Measurements from ENCODE around the gene PNKP. TPM values are rescaled to one million over a fixed set of nuclear protein-coding genes. Genes with fewer than 3 reads are reported as not detected.
A peak's percentile ranks its signal among the peaks of the same experiment; 100 is the strongest.

PNKP gene
- total RNA-seq, 1 experiment from 2014 or later: 141 TPM

GRCh38 chr19:49889687-49890348, 22.4 kb upstream of the PNKP start:
- Histone ChIP-seq H3K4me2 (ENCODE audit: low read length) (no peak overlapping the region), H3K4me3 (ENCODE audit: low read length) (no peak overlapping the region), H2AFZ (ENCODE audit: low read length) (no peak overlapping the region), H3F3A (ENCODE audit: low read length, unreplicated experiment) (peaks cover 3% of the 10 kb centered on the region), H4K20me1 (ENCODE audit: low read length) (no peaks in the 10 kb centered on the region), H3K27ac (ENCODE audit: low read length) (no peak overlapping the region), H3K9ac (ENCODE audit: low read length) (no peak overlapping the region), H3K79me2 (ENCODE audit: low read length) (no peaks in the 10 kb centered on the region), H3K9me2 (replicated peaks; ENCODE audit: low read length) (no peaks in the 10 kb centered on the region), H3K9me3 (ENCODE audit: low read length) (no peaks in the 10 kb centered on the region), H3K27me3 (ENCODE audit: low read length) (no peaks in the 10 kb centered on the region), H3K4me1 (ENCODE audit: insufficient read depth, low read length) (peaks cover 2% of the 10 kb centered on the region), H3K36me3 (ENCODE audit: low read depth, low read length) (no peaks in the 10 kb centered on the region)
- ATAC-seq (no peak), DNase-seq (no peak)
- CTCF ChIA-PET: no interaction called here
- TF ChIP-seq EZH2 (IDR thresholded peaks at IDR 0.05; ENCODE audit: low read length, unreplicated experiment) (no peak), EZH2phosphoT487 (IDR thresholded peaks at IDR 0.05; ENCODE audit: borderline replicate concordance, low read length) (no peak), CTCF (conservative IDR thresholded peaks at IDR 0.05; ENCODE audit: low read depth, low read length) (no peak)
- POLR2A ChIA-PET (ENCODE audit: unreplicated experiment): no interaction called here
- no TSS peak for BruUV-seq (replicated peaks)
- intact Hi-C loops (cut with micrococcal nuclease): no loop called here

- no peaks in the 10 kb centered on the region for H3K79me2 ChIP-seq (ENCODE audit: low read length)
- H3K9me2 ChIP-seq (replicated peaks; ENCODE audit: low read length): no peaks in the 10 kb centered on the region
- ChIA-PET POLR2A (ENCODE audit: unreplicated experiment) (no interaction called here), CTCF (no interaction called here)
- H3K4me1 ChIP-seq (ENCODE audit: insufficient read depth, low read length): peaks cover 9% of the 10 kb centered on the region
- no peaks in the 10 kb centered on the region for H3K9me3 ChIP-seq (ENCODE audit: low read length)
- H3K36me3 ChIP-seq (ENCODE audit: low read depth, low read length): no peaks in the 10 kb centered on the region
- H3K27ac ChIP-seq (ENCODE audit: low read length): no peak overlapping the region
- intact Hi-C loops (cut with micrococcal nuclease): no loop called here
- no peak overlapping the region for H3K4me2 ChIP-seq (ENCODE audit: low read length)
- TF ChIP-seq EZH2phosphoT487 (IDR thresholded peaks at IDR 0.05; ENCODE audit: borderline replicate concordance, low read length) (no peak), CTCF (conservative IDR thresholded peaks at IDR 0.05; ENCODE audit: low read depth, low read length) (no peak)
- H3F3A ChIP-seq (ENCODE audit: low read length, unreplicated experiment): peaks cover 3% of the 10 kb centered on the region
- H3K9ac ChIP-seq (ENCODE audit: low read length): no peak overlapping the region
- no peaks in the 10 kb centered on the region for H4K20me1 ChIP-seq (ENCODE audit: low read length)
- DNase-seq: no peak
- ATAC-seq: no peak; the same call in 1 of the 2 replicates
- TSS peak; percentile 19 for BruUV-seq (replicated peaks)
- no peaks in the 10 kb centered on the region for H3K27me3 ChIP-seq (ENCODE audit: low read length)
- no peak overlapping the region for H2AFZ ChIP-seq (ENCODE audit: low read length)
- H3K4me3 ChIP-seq (ENCODE audit: low read length): no peak overlapping the region
Observed at GRCh38 chr19:49889038-49889686, 21.8 kb upstream of the PNKP start.

- no peak for TF ChIP-seq EZH2 (IDR thresholded peaks at IDR 0.05; ENCODE audit: low read length, unreplicated experiment)
- POLR2A ChIA-PET (ENCODE audit: unreplicated experiment): no interaction called here
- CTCF ChIA-PET: no interaction called here
Observed at GRCh38 chr19:49888510-49888824, 21.1 kb upstream of the PNKP start.

More at GRCh38 chr19:49888510-49888824, 21.1 kb upstream of the PNKP start:
- intact Hi-C loops (cut with micrococcal nuclease): no loop called here
- Histone ChIP-seq H3K79me2 (ENCODE audit: low read length) (no peaks in the 10 kb centered on the region), H3K9me3 (ENCODE audit: low read length) (no peaks in the 10 kb centered on the region), H3K9me2 (replicated peaks; ENCODE audit: low read length) (no peaks in the 10 kb centered on the region), H3K27me3 (ENCODE audit: low read length) (no peaks in the 10 kb centered on the region), H3K27ac (ENCODE audit: low read length) (no peak overlapping the region), H4K20me1 (ENCODE audit: low read length) (no peaks in the 10 kb centered on the region), H3K36me3 (ENCODE audit: low read depth, low read length) (peaks cover 4% of the 10 kb centered on the region), H3K4me1 (ENCODE audit: insufficient read depth, low read length) (peaks cover 12% of the 10 kb centered on the region), H3F3A (ENCODE audit: low read length, unreplicated experiment) (peaks cover 3% of the 10 kb centered on the region), H3K9ac (ENCODE audit: low read length) (no peak overlapping the region), H3K4me2 (ENCODE audit: low read length) (no peak overlapping the region), H2AFZ (ENCODE audit: low read length) (no peak overlapping the region), H3K4me3 (ENCODE audit: low read length) (no peak overlapping the region)
- BruUV-seq (replicated peaks): no TSS peak
- DNase-seq (no peak), ATAC-seq (no peak)

Data from PC-3 (cell line).